NCI-H226 (cell line): ENCODE data around the gene NAT8L.
"Not testable (repeated sequence)": the region's sequence is repeated elsewhere in the genome, so short reads cannot be mapped to it uniquely, and the experiment has no call there.

Experiments
- DNase-seq: peaks from one replicate; pipeline ENCODE4 v3.0.0-alpha.2; 2015

Gene NAT8L, protein sequence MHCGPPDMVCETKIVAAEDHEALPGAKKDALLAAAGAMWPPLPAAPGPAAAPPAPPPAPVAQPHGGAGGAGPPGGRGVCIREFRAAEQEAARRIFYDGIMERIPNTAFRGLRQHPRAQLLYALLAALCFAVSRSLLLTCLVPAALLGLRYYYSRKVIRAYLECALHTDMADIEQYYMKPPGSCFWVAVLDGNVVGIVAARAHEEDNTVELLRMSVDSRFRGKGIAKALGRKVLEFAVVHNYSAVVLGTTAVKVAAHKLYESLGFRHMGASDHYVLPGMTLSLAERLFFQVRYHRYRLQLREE

DNA sequence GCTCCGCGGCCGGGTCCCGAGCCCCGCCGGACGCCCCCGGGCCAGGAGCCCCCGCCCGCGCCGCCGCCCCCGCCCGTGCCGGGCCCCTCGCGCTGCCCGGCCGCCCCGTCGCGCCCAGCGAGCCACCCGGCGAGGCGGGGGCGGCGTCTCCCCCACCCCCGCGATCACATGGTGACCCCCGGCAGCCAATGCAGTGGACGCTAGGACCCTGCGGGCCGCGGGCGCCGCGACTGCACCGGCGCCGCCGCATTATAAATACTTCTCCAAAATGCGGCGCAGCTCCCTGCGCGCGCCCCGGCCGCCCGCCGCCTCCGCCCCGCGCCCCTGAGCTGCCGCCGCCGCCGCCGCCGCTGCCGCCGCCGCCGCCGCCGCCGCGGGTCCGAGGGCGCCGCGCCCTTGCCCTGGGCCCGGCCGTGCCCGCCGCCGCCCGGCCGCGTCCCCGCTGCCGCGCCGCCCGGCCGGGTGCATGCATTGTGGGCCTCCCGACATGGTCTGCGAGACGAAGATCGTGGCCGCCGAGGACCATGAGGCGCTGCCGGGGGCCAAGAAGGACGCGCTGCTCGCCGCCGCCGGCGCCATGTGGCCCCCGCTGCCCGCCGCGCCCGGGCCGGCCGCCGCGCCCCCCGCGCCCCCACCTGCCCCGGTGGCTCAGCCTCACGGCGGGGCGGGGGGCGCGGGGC, at the start of gene NAT8L:
NAT8L (plus strand) TSS at position 282 of the 680 bp plus-strand sequence; CDS start at position 467, 185 bp downstream.
- peak; percentile 46 for DNase-seq

DNA sequence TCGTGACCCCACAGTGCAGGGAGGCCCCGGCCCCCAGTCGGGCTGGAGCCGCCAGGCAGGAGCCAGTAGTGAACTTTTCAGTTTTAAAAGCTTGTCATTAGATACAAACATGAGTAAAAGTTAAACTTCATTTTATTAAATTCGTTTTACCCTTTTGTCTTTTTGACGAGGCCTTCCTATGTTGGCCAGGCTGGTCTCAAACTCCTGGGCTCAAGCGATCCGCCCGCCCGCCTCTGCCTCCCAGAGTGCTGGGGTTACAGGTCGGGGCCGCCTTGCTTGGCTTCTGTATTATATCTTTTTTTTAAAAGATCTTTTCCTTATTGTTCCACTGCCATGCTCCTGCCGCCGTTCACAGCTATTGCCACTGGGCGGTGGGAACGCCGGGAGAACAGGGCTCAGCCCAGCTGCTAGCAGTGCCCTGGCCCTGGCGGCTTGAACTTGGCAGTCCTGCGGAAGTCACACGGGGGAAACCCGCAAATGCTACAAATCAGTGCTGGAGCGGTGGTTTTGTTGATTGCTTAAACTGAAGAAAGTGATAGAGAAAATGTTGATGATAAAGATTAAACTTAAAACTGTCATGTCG, 49.4 kb upstream of the NAT8L start:
- DNase-seq, result peak; percentile 24

DNA sequence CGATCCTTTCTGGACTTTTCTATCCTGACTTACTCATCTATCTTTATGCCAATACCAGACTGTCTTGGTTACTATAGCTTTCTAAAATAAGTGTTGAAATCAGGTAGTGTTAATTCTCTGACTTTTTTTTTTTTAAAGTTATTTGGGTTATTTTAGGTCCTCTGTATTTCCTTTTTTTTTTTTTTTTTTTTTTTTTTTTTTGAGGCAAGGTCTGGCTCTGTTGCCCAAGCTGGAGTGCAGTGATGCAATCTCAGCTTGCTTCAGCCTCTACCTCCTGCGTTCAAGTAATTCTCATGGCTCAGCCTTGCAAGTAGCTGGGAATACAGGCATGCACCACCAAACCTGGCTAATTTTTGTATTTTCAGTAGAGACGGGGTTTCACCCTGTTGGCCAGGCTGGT, 47.5 kb upstream of the NAT8L start:
- no peak for DNase-seq

DNA sequence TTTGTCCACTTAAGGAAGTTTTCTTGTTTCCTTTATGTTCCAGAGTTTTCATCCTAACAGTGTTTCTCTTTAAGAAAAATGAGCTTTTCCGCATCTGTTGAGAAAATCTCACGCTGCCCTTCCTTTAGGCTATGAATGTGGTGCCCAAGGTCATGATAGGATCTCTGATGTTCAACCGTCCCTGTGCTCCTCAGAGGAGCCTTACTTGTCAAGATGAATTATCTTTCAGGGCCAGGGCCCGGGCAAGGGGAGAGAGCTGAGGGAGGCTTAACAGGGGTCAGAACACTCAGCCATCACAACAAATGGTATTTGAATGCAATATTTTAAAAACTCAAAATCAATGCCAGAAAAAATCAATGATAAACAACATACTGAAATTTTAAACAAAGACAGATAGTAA, 44.1 kb upstream of the NAT8L start:
- no peak for DNase-seq

DNA sequence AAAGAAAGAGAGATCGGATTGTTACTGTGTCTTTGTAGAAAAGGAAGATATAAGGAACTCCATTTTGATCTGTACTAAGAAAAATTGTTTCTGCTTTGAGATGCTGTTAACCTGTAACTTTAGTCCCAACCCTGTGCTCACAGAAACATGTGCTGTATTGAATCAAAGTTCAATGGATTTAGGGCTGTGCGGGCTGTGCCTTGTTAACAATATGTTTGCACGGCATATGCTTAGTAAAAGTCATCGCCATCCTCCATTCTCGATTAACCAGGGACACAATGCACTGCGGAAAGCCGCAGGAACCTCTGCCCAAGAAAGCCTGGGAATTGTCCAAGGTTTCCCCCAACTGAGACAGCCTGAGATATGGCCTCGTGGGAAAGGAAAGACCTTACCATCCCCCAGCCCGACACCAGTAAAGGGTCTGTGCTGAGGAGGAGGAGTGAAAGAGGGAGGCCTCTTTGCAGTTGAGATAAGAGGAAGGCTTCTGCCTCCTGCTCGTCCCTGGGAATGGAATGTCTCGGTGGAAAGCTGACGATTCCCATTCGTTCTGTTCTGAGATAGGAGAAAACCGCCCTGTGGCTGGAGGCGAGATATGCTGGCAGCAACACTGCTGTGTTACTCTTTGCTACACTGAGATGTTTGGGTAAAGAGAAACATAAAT, 37.6 kb upstream of the NAT8L start:
- DNase-seq, result peak; percentile 87

DNA sequence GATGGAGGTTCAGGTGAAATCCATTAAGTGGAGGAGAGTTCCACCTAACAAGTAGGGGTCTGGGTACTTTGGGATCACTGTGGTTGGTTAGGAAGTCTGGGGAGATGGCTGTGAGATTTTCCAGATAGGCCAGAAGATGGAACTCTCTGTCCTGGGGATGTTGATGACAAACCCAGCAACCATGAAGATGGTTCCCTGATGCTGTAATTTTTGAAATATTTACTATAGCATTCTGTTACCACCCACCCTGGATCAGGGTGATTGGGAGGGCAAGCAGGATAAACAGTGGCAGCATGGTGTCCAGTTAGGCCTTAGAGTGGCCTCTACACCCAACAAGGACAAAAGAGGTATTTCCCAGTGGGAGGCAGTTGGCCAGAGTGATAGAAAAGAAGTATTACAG, 34.4 kb upstream of the NAT8L start:
- no peak for DNase-seq

DNA sequence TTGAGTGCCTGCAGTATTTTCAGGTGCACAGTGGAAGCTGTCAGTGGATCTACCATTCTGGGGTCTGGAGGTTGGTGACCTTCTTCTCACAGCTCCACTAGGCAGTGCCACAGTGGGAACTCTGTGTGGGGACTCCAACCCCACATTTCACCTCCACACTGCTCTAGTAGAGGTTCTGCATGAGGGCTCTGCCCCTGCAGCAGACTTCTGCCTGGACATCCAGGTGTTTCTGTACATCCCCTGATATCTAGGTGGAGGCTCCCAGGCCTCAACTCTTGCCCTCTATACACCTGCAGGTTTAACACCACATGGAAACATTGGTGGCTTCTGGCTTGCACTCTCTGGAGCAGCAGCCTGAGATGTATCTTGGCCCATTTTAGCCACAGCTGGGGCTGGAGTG, 33.3 kb upstream of the NAT8L start:
- no peak for DNase-seq

DNA sequence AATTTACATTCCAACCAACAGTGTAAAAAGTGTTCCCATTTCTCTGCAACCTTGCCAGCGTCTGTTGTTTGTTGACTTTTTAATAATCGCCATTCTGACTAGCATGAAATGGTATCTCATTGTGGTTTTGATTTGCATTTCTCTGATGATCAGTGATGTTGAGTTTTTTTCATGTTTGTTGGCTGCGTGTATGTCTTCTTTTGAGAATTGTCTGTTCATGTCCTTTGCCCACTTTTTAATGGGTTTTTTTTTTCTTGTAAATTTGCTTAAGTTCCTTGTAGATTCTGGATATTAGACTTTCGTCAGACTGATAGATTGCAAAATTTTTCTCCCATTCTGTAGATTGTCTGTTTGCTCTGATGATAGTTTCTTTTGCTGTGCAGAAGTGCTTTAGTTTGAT, 32.0 kb upstream of the NAT8L start:
- DNase-seq, result not testable (repeated sequence)

DNA sequence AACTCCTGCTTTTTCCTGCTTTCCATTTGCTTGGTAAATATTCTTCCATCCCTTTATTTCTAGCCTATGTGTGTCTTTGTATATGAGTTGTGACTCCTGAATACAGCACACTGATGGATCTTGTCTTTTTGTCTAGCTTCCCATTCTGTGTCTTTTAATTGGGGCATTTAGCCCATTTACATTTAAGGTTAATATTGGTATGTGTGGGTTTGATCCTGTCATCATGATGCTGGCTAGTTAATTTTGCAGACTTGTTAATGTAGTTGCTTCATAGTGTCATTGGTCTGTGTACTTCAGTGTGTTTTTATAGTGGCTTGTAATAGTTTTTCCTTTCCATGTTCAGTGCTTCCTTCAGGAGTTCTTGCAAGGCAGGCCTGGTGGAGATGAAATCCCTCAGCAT, 28.0 kb upstream of the NAT8L start:
- not testable (repeated sequence) for DNase-seq

DNA sequence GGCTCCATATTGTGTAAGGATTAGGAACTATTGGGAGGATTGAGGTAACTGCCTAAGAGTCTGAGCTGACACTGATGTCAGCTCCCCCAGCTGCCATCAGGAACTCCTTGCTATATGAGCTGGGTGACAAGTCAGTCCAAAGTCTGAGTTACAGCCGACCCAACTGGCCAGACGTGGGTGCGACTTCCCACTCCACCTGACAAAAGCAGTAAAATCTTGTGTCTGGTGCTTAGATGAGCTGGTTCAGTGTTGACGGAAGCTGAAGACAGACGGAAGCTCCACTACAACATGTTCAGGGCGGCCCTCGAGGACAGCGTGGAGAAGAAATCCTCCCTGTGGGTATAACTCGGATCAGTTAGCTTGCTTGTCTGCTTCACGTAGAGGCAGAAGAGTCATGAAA, 22.8 kb upstream of the NAT8L start:
- no peak for DNase-seq

DNA sequence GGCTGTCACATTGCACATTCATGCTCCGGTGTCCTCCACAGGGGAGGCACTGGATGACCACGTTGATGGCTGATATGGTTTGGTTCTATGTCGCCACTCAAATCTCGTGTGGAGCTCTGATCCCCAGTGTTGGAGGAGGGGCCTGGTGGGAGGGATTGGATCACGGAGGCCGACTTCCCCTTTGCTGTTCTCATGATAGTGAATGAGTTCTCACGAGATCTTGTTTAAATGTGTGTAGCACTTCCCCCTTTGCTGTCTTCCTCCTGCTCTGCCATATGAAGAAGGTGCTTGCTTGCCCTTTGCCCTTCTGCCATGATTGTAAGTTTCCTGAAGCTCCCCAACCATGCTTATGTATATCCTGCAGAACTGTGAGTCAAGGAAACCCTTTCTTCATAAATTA, 22.3 kb upstream of the NAT8L start:
- DNase-seq, result no peak

DNA sequence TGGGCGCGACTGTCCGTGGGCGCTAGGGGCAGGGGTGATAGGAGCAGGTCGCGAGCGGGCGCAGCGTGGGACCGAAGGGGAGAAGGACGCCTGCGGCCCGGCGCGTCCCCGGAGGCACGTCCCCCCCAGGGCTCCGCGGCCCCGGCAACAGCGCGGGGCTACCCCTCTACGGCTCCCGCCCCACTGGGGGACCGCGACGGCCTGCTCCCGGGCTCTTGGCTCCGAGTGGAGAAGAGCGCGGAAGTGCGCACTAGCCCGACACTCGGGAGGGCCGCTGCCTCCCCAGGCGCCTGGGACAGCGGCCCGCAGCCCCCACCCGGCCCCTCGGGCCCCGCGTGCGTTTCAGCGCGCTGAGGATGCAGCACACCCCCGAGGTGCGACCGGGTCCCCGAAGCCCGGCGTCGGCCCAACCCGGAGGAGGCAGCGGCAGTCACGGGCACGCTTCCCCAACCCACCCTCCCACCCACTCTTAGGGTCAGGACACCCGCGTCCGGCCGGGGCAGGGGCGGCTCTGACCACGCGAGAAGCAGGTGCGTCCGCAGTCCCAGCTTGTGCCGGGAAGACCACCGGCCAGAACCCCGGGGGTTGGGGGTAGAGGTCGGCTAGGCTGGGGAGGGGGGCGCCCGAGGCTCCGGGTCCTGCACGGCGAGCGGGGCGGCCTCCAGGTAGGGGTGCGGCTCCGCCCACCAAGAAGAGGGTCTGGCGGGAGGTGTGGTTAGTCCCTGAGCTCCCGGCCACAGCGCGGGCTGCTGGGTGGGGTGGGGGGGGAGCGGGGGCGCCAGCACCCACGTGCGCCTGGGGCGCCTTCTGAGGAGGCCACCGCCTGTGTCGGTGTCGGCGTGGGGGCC, 18.5 kb upstream of the NAT8L start:
- no peak for DNase-seq

DNA sequence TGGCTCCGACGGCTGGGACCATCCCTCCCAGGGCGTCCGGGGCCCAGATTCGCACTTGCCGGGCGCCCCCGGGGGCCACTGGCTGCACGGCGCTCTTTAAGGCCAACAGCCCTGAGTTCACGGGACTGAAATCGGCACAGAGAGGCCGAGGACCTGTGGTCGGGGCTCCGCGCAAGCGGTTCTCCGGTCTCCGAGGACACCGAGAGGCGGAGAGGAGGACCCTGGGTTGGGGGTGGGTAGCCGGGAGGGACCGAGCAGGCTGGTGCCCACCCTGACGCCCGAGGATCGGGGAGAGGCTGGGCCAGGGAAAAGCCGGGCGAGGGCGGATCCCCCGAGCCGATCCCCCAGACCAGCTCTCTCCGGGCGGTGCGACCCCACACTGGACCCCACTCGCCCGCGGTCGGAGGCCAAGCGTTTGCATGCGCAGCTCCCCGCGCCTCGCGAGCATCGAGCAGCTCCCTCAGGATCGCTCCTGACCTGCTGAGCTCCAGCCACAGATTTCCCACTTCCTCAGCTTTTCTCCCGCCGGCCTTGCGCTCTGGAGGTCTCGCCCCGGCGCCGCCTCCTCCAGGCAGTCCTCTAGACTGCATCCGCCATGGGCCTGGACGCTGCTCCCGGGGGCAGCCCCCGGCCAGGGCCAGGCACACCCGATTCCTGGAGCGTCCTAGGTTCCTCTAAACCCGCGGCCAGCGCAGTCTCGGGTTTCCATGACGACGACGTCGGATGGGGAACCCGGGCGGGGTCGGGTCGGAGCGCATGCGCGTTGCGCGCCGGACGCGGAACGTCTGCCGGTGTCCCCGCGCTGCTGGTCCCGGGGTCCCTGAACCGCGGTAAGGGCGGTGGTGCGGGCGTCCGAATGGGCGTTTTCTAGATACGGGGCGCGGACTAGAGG, 17.6 kb upstream of the NAT8L start:
- peak; percentile 73 for DNase-seq

DNA sequence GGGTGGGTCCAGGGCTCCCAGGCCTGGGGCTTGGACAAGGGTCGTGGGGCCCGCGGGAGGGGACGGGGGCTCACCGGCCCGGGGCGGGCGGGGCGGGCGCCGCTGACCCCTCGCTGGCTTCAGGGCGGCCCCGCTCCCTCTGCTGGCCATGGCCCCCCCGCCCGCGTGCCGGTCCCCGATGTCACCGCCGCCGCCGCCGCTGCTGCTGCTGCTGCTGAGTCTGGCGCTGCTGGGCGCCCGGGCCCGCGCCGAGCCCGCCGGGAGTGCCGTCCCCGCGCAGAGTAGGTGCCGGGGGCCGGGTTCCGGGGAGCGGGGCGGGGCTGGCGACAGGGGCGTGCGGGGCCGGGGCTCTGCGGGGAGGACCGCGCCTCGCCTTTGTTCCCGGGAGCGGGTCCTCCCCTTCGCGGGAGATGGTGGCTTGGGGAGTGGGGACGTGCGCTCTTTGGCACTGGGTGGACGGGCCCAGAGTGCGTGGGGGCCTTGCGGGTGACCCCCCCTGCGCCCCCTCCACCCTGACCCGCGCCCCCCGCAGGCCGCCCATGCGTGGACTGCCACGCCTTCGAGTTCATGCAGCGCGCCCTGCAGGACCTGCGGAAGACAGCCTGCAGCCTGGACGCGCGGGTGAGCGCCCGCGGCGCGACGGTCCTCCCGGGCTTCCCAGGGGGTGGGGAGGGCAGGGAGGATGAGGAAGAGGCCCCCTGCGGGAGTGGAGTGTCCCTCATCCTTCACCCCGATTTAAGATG, 16.8 kb upstream of the NAT8L start:
- DNase-seq, result no peak

DNA sequence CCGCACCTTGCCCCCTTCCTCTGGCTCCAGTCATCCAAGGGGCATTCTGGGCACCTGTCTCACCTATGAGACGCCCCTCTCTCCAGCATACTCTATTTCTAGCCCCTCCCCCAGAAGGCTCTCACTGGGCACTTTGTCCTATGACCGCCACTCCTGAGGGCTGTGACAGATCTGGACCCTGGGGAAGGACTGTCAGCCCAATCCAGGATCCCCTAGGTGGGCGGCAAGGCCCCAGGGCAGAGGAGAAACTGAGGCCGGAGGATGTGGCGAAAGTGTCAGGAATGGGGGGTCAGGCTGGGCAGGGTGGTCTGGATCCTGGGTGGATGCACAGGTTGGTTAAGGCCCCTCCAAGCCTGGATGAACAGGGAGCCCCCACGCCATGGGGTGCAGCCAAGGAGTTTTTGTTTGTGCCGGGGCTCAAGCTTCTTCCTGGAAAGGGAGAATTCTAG, 16.2 kb upstream of the NAT8L start:
- no peak for DNase-seq

DNA sequence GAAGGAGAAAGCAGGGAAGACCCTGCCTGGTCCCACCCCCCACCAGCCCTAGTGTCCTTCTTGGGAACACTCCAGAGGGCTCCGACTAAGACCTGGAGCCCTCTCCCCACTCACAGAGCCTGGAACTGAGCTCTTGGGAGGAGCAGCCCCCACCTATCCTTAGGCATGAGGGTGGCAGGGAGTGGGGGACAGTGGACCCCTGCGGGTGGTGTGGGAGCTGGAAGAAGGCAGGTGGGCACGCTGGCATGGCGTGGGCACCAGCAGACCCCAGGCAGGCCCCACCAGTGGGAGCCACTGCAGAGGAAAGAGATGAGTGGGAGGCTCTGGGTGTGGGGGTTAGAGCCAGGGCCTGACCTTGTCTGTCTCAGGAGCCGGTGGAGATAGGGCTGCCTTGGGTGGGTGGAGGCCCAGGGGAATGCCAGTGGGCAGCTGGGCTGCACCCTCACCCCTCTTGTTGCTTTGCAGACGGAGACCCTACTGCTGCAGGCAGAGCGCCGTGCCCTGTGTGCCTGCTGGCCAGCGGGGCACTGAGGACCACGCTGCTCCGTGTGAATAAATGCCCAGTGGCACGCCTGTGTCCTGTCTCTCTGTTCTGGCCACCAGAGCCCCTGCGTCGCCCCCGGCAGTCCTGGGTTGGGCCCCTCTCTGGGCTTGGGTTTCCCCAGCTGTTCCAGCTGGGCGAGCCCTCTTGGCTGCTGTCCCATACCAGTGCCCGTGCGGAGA, 15.6 kb upstream of the NAT8L start:
- DNase-seq, result no peak

DNA sequence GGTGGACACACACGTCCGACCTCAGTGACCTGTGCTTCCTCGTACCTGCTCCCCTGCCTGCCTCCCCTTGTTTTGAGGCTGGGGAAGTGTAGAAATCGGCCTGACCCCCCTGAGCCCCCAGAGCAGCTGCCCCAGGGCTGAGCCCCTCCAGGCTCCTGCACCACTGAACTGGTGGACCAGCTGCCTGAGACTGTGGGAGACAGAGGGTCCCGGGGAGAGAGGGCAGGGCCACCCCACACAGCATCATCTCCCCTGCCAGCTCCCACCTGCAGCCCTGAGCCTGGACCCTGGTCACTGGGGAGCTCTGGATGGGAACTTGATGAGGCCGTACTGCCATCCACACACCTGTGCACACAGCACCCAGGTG, 15.0 kb upstream of the NAT8L start:
- no peak for DNase-seq

DNA sequence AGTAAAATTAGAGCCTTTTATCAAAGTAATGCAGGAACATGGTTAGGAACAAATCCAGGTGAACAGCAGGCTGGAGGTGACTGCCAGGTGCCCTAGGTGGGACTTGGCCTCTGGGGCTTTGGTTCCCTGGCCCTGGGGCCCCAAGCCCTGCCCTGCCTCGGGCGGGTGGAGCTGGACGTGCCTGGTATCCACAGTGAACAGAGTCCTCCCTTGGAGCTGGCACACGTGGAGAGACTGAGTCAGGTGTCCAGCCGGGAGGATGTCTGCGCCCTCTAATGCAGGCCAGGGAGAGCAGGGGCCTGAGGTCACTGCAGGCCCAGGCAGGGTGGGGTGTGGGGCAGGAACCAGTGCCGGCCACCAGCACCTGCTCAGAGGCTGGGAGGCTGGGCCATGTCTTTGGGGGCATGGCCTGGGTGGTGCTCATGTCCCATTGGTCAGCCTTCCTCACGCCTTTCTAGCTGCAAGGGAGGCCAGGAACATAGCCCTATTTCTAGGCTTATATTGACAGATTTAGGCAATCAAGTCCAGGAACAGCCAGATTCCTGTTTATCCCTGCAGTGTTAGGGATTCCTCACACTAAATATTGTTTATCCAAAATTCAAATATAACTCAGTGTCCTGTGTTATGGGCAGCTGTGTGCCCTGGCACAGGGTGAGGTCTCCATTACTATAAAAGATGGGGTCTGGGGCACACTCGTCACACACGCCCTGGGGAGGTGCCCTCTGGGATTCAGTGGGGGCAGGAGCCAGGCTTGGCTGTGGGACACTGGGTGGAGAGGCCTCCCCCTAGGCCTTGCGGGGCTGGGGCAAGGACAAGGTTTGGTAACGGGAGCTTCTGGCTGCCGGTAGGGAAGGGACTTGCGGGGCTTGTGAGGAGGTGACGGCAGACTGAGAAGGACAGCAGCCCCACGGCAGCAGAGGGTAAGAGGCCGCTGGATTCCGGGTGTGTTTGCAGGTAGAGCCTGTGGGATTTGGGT, 14.3 kb upstream of the NAT8L start:
- DNase-seq, result no peak

DNA sequence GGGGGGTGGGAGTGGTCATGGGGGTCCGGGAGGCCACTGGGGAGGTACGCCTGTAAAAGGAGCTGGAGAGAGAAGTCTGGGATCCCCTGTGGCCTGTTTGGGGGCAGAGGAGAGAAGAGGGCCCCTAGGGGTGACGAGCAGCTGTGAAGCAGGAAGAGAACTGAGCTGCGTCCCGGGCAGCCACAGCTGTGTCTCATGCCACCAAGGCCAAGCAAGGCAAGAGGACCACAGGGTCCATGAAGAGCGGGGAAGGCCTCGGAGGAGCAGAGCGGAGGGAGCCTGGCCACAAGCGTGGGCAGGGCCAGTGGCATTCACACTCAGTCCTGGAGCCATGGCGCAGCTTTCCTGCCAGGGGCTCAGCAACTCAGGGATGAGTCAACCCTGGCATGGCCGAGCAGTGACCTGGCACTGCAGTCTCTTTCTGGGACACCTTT, 13.6 kb upstream of the NAT8L start:
- DNase-seq, result peak; percentile 19
